MCF 10A (cell line): ENCODE data around the gene COX6B2. TPM values are rescaled to one million over a fixed set of nuclear protein-coding genes. Genes with fewer than 3 reads are reported as not detected.

Experiments used
- BruUV-seq: library from RNA; stranded (reverse); fragments of 400-500 nt; replicated peaks from 2 replicates; lab custom pipeline; 2021; lab: Mats Ljungman, UMichigan
- CTCF ChIA-PET: fragments of 300-600 bp; sonication (Branson Sonifier 250); formaldehyde crosslinking; extraction: SDS; loops from one replicate; lab custom pipeline; 2021; ENCODE audit warnings: antibody characterized with exemption, inconsistent platforms; lab: Yijun Ruan, JAX
- POLR2A ChIA-PET: fragments of 300-600, 350-650 bp; sonication (Branson Sonifier 250); formaldehyde crosslinking; extraction: SDS; loops from one replicate; lab custom pipeline; 2020; ENCODE audit warnings: antibody characterized with exemption, inconsistent platforms; lab: Yijun Ruan, JAX
- DNase-seq: peaks from one replicate; pipeline ENCODE4 v3.0.0-alpha.2; 2018; ENCODE audit not compliant: unreplicated experiment
- H3K27ac Mint-ChIP-seq: one replicate; pipeline ENCODE4 v1.8.0; 2022; ENCODE audit warnings: mild to moderate bottlenecking, low read depth, mixed read lengths; ENCODE audit not compliant: unreplicated experiment
- H3K27me3 Mint-ChIP-seq: one replicate; pipeline ENCODE4 v1.8.0; 2022; ENCODE audit warnings: mixed read lengths; ENCODE audit not compliant: insufficient read depth, unreplicated experiment
- H3K36me3 Mint-ChIP-seq: one replicate; pipeline ENCODE4 v1.8.0; 2022; ENCODE audit warnings: mild to moderate bottlenecking, moderate library complexity, mixed read lengths; ENCODE audit not compliant: insufficient read depth, unreplicated experiment
- H3K4me1 Mint-ChIP-seq: one replicate; pipeline ENCODE4 v1.8.0; 2022; ENCODE audit warnings: mixed read lengths; ENCODE audit not compliant: insufficient read depth, unreplicated experiment
- H3K4me3 Mint-ChIP-seq: one replicate; pipeline ENCODE4 v1.8.0; 2022; ENCODE audit warnings: mild to moderate bottlenecking, moderate library complexity, mixed read lengths; ENCODE audit not compliant: unreplicated experiment
- H3K9me3 Mint-ChIP-seq: one replicate; pipeline ENCODE4 v1.8.0; 2022; ENCODE audit warnings: mixed read lengths; ENCODE audit not compliant: unreplicated experiment
- CTCF ChIP-seq: fragments of 200-600 bp; IDR thresholded peaks from one replicate; pipeline ENCODE4 v1.8.0; 2022; ENCODE audit warnings: antibody characterized with exemption, mild to moderate bottlenecking; ENCODE audit not compliant: unreplicated experiment
- intact Hi-C: fragments of 100-400 bp; cut with micrococcal nuclease; formaldehyde crosslinking; loops from 2 replicates; pipeline ENCODE4 v1.14.1; 2022
- total RNA-seq: library from RNA; stranded (reverse); gene quantifications from 2 replicates; pipeline ENCODE4 v1.2.3, GENCODE V29; 2022

The COX6B2 gene
- total RNA-seq, 1 experiment from 2014 or later: 0.33 TPM

DNA sequence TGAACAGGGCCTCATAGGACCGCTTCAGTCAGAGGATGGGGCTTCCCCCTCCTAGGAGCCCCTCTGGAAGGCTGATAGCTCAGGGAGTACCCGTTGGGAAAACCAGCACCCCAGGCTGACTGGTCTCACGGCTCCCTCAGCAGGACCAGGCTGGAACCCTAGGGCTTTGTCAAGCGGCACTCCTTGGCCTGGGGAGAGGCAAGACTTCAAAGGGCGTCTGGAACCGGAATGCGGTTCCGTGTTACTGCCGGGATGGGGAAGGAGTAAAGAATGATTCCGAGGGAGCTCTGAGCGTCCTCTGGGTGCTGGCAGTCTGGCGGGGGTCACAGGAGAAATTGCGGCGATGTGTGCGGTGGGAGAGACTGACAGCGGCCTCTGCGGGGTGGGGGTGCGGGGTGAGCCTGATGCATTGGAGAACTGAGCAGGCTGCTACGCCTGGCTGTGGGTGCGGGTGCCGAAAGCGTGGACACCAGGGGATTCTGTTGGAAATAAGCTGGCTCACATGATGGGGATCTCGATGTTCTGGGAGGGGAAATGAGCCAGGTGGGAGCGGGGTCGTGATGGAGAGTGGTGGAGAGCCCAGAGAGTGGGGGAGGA lies 1.9 kb downstream of the COX6B2 start:
- Mint-ChIP-seq H3K4me3 (peak overlapping the region; percentile 70), H3K27ac (no peak overlapping the region)
- intact Hi-C loops: loop anchor here (2.0 kb wide), 1 partner anchor 14 kb away; the partner anchor contains the start of gene KMT5C

GRCh38 chr19:55352040-55352439 lies 2.5 kb downstream of the COX6B2 start:
- Mint-ChIP-seq H3K36me3 (peaks cover 9% of the 10 kb centered on the region), H3K4me1 (peaks cover 19% of the 10 kb centered on the region), H3K4me3 (no peak overlapping the region), H3K9me3 (no peaks in the 10 kb centered on the region), H3K27me3 (peaks cover 5% of the 10 kb centered on the region), H3K27ac (no peak overlapping the region)
- CTCF ChIA-PET: interaction anchor here (0.7 to 2.2 kb wide), 3 partner anchors 14 to 60 kb away, joined by 4 to 9 read pairs (median 6); no protein-coding TSS in a partner anchor
- BruUV-seq: no TSS peak
- TF ChIP-seq CTCF: no peak
- POLR2A ChIA-PET: interaction anchor here (0.6 to 1.2 kb wide), 4 partner anchors 13 to 133 kb away, joined by 3 to 7 read pairs (median 3); partner anchors contain the start of genes IL11, KMT5C and NAT14
- intact Hi-C loops: loop anchor here (2.0 kb wide), 1 partner anchor 13 kb away; the partner anchor contains the start of gene KMT5C
- DNase-seq: peak; percentile 68

More for the DNA sequence above, 1.9 kb downstream of the COX6B2 start:
- peaks cover 19% of the 10 kb centered on the region for H3K4me1 Mint-ChIP-seq
- peaks cover 7% of the 10 kb centered on the region for H3K36me3 Mint-ChIP-seq
- CTCF ChIA-PET: interaction anchor here (0.6 to 2.2 kb wide), 4 partner anchors 14 to 60 kb away, joined by 3 to 9 read pairs (median 5); no protein-coding TSS in a partner anchor
- no peak for TF ChIP-seq CTCF
- H3K9me3 Mint-ChIP-seq: no peaks in the 10 kb centered on the region
- DNase-seq: no peak
- no TSS peak for BruUV-seq
- POLR2A ChIA-PET: interaction anchor here (0.5 to 1.2 kb wide), 4 partner anchors 14 to 853 kb away, joined by 3 to 7 read pairs (median 3); partner anchors contain the start of genes KMT5C and NAT14
- H3K27me3 Mint-ChIP-seq: peaks cover 11% of the 10 kb centered on the region

DNA sequence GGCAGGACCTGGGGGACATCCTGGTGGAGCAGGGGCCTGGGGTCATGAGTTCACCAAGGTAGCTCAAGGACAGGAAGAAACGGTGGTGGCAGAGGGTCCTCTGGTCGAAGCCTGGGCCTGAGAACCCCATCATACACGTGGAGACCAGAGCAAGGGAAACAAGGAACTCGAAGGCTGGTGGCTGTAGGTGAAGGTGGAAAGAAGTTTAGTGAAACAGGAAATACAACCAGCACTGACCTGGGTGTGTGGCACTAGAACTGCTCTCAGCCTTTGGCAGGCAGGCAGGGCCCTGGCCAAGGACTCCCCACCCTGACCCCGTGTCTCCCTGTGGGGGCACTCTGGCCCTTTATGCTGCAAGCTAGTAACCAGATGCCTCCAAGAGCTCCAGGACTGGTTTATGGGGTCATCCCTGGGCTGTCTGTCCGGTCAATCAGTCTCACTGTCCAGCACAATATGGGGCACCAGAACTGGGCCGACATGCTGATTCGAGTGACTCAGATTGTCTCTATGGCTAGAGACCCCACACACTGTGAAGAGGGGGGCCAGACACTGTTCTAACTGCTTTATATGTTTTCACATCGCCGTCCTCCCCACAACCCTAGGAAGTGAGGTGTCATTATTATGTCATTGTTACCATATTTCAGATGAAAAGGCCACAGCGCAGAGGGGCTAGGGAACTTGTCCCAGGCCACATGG lies 3.8 kb downstream of the COX6B2 start:
- H3K27ac Mint-ChIP-seq: no peak overlapping the region
- ChIA-PET POLR2A (interaction anchor here (0.7 to 0.9 kb wide), 3 partner anchors 18 to 307 kb away, joined by 3 to 4 read pairs (median 4); no protein-coding TSS in a partner anchor), CTCF (interaction anchor here (0.8 to 1.8 kb wide), 4 partner anchors 12 to 153 kb away, joined by 3 to 5 read pairs (median 5); no protein-coding TSS in a partner anchor)
- peaks cover 19% of the 10 kb centered on the region for H3K4me1 Mint-ChIP-seq
- no peaks in the 10 kb centered on the region for H3K9me3 Mint-ChIP-seq
- BruUV-seq: no TSS peak
- no peak for TF ChIP-seq CTCF
- peaks cover 13% of the 10 kb centered on the region for H3K36me3 Mint-ChIP-seq
- no peaks in the 10 kb centered on the region for H3K27me3 Mint-ChIP-seq
- no peak overlapping the region for H3K4me3 Mint-ChIP-seq
- intact Hi-C loops: no loop called here
- DNase-seq: no peak
